PC-3 (cell line): Measurements from ENCODE around the gene B4GALT1. TPM values are rescaled to one million over a fixed set of nuclear protein-coding genes. Genes with fewer than 3 reads are reported as not detected.

ENCODE experiments used
- ATAC-seq: fragments of 200-7000 bp; cut with Tn5 transposase; 2 replicates; pipeline ENCODE4 v1.9.1; 2020; ENCODE audit warnings: mild to moderate bottlenecking, moderate library complexity
- BruUV-seq: library from RNA; stranded (reverse); fragments of 400-500 nt; replicated peaks from 2 replicates; lab custom pipeline; 2021; lab: Mats Ljungman, UMichigan
- CTCF ChIA-PET: fragments of 300-600 bp; sonication (Branson Sonifier 250); formaldehyde crosslinking; loops from one replicate; lab custom pipeline; 2022; ENCODE audit warnings: antibody characterized with exemption; lab: Charles Lee
- POLR2A ChIA-PET: fragments of 300-600 bp; sonication (Branson Sonifier 250); formaldehyde crosslinking; loops from one replicate; lab custom pipeline; 2022; ENCODE audit warnings: antibody characterized with exemption; ENCODE audit not compliant: unreplicated experiment; lab: Charles Lee
- DNase-seq: peaks from one replicate; pipeline ENCODE4 v3.0.0-alpha.2; 2015
- H2AFZ ChIP-seq: fragments of 300-600 bp; sonication (generic); 2 replicates; pipeline ENCODE4 v1.6.0; 2016; ENCODE audit warnings: antibody characterized with exemption, low read length
- H3F3A ChIP-seq: fragments of 300-600 bp; sonication (generic); one replicate; pipeline ENCODE4 v1.6.0; 2017; ENCODE audit warnings: antibody characterized with exemption, low read length, control low read depth, mild to moderate bottlenecking; ENCODE audit not compliant: unreplicated experiment
- H3K27ac ChIP-seq: fragments of 300-600 bp; sonication (generic); 2 replicates; pipeline ENCODE4 v1.5.1; 2016; ENCODE audit warnings: mild to moderate bottlenecking, low read length
- H3K27me3 ChIP-seq: fragments of 300-600 bp; sonication (generic); 2 replicates; pipeline ENCODE4 v1.6.1; 2016; ENCODE audit warnings: low read length, mixed read lengths
- H3K36me3 ChIP-seq: fragments of 300-600 bp; sonication (generic); 2 replicates; pipeline ENCODE4 v1.6.1; 2016; ENCODE audit warnings: low read depth, mixed run types, low read length, mixed read lengths
- H3K4me1 ChIP-seq: fragments of 300-600 bp; sonication (generic); 2 replicates; pipeline ENCODE4 v1.5.1; 2016; ENCODE audit warnings: low read length; ENCODE audit not compliant: insufficient read depth
- H3K4me2 ChIP-seq: fragments of 300-600 bp; sonication (generic); 2 replicates; pipeline ENCODE4 v1.6.0; 2016; ENCODE audit warnings: low read length
- H3K4me3 ChIP-seq: fragments of 300-600 bp; sonication (generic); 2 replicates; pipeline ENCODE4 v1.5.1; 2016; ENCODE audit warnings: mild to moderate bottlenecking, low read length, mixed read lengths
- H3K79me2 ChIP-seq: fragments of 300-600 bp; sonication (generic); 2 replicates; pipeline ENCODE4 v1.6.1; 2017; ENCODE audit warnings: low read length, mixed read lengths
- H3K9ac ChIP-seq: fragments of 300-600 bp; sonication (generic); 2 replicates; pipeline ENCODE4 v1.6.0; 2016; ENCODE audit warnings: mild to moderate bottlenecking, low read length
- H3K9me2 ChIP-seq: fragments of 300-600 bp; sonication (generic); replicated peaks from 2 replicates; pipeline ENCODE4 v1.6.1; 2016; ENCODE audit warnings: mixed run types, low read length, mixed read lengths
- H3K9me3 ChIP-seq: fragments of 300-600 bp; sonication (generic); 2 replicates; pipeline ENCODE4 v1.6.1; 2016; ENCODE audit warnings: low read length, mixed read lengths
- H4K20me1 ChIP-seq: fragments of 300-600 bp; sonication (generic); 2 replicates; pipeline ENCODE4 v1.6.1; 2016; ENCODE audit warnings: low read length, mixed read lengths
- EZH2 ChIP-seq: fragments of 300-600 bp; sonication (generic); IDR thresholded peaks from one replicate; pipeline ENCODE4 v1.6.1; 2017; ENCODE audit warnings: antibody characterized with exemption, mild to moderate bottlenecking, low read length; ENCODE audit not compliant: unreplicated experiment
- EZH2phosphoT487 ChIP-seq: fragments of 300-600 bp; sonication (generic); IDR thresholded peaks from 2 replicates; pipeline ENCODE4 v1.6.1; 2018; ENCODE audit warnings: mild to moderate bottlenecking, antibody characterized with exemption, low read length, borderline replicate concordance
- intact Hi-C: fragments of 100-400 bp; cut with micrococcal nuclease; formaldehyde crosslinking; loops from 2 replicates; pipeline ENCODE4 v1.9.0; 2023
- total RNA-seq: library from RNA; depleted of rRNA; stranded (reverse); fragments of >200 nt; gene quantifications from 2 replicates; pipeline ENCODE4 v1.2.3, GENCODE V29; 2014
- TF ChIP-seq, protein P1 (sequence below): fragments of 300-600 bp; sonication (generic); conservative IDR thresholded peaks from 2 replicates; pipeline ENCODE4 v1.5.1; 2017; ENCODE audit warnings: antibody characterized with exemption, low read depth, mild to moderate bottlenecking, low read length

Gene B4GALT1
- total RNA-seq, 1 experiment from 2014 or later = 14.8 TPM

DNA sequence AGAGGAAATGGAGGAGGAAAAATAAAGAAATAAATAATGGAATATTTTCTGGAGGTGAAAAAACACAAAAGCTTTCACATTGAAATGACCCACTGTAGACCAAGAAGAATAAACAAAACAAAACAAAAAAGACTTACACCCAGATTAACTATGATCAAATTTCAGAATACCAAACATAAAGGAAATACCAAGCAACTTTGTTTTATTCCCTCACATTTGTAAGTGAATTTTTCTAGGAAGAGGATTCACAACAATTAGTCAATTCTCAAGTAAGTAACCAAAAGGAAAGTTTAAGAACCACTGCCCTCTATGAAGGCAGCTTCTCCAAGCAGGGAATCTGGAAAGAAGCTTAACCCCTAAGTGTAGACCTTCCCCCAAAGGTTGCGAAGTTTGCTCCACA, 29.6 kb upstream of the B4GALT1 start:
- H3K4me2 ChIP-seq = no peak overlapping the region
- no peak overlapping the region for H2AFZ ChIP-seq
- no peak for ATAC-seq
- no peaks in the 10 kb centered on the region for H3K79me2 ChIP-seq
- intact Hi-C loops = no loop called here
- no peaks in the 10 kb centered on the region for H4K20me1 ChIP-seq
- H3F3A ChIP-seq = no peaks in the 10 kb centered on the region
- no peak overlapping the region for H3K27ac ChIP-seq
- H3K9ac ChIP-seq = no peak overlapping the region
- no peaks in the 10 kb centered on the region for H3K27me3 ChIP-seq
- H3K9me2 ChIP-seq = no peaks in the 10 kb centered on the region
- H3K36me3 ChIP-seq = no peaks in the 10 kb centered on the region
- TF ChIP-seq EZH2phosphoT487 (no peak), EZH2 (no peak)
- TF ChIP-seq, protein P1, sequence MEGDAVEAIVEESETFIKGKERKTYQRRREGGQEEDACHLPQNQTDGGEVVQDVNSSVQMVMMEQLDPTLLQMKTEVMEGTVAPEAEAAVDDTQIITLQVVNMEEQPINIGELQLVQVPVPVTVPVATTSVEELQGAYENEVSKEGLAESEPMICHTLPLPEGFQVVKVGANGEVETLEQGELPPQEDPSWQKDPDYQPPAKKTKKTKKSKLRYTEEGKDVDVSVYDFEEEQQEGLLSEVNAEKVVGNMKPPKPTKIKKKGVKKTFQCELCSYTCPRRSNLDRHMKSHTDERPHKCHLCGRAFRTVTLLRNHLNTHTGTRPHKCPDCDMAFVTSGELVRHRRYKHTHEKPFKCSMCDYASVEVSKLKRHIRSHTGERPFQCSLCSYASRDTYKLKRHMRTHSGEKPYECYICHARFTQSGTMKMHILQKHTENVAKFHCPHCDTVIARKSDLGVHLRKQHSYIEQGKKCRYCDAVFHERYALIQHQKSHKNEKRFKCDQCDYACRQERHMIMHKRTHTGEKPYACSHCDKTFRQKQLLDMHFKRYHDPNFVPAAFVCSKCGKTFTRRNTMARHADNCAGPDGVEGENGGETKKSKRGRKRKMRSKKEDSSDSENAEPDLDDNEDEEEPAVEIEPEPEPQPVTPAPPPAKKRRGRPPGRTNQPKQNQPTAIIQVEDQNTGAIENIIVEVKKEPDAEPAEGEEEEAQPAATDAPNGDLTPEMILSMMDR = no peak
- no TSS peak for BruUV-seq
- POLR2A ChIA-PET = no interaction called here
- H3K4me1 ChIP-seq = peaks cover 3% of the 10 kb centered on the region; the same call in 1 of the 2 replicates
- CTCF ChIA-PET = no interaction called here
- DNase-seq = no peak
- no peak overlapping the region for H3K4me3 ChIP-seq
- no peaks in the 10 kb centered on the region for H3K9me3 ChIP-seq

DNA sequence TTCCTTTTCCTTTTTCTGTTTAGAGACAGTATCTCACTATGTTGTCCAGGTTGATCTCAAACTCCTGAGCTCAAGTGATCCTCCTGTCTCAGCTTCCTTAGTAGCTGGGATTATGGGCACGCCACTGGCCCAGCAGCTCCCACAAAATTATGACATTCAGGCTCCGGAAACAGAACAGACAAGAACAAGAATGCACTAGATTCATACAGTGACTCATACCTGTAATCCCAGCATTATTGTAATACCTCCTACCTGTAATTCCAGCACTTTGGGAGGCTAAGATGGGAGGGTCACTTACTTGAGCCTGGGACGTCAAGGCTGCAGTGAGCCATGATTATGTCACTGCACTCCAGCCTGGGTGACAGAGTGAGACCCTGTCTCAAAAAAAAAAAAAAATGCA, 26.7 kb upstream of the B4GALT1 start:
- intact Hi-C loops = no loop called here
- no peaks in the 10 kb centered on the region for H3K9me2 ChIP-seq
- BruUV-seq = no TSS peak
- no peak overlapping the region for H2AFZ ChIP-seq
- no peak overlapping the region for H3K9ac ChIP-seq
- no peaks in the 10 kb centered on the region for H3K79me2 ChIP-seq
- no peak overlapping the region for H3K4me2 ChIP-seq
- no peaks in the 10 kb centered on the region for H3F3A ChIP-seq
- no peaks in the 10 kb centered on the region for H3K27me3 ChIP-seq
- TF ChIP-seq EZH2phosphoT487 (no peak), EZH2 (no peak)
- TF ChIP-seq, protein P1 = no peak
- H3K36me3 ChIP-seq = no peaks in the 10 kb centered on the region
- no peak overlapping the region for H3K27ac ChIP-seq
- no peaks in the 10 kb centered on the region for H4K20me1 ChIP-seq
- ChIA-PET POLR2A (no interaction called here), CTCF (no interaction called here)
- peaks cover 3% of the 10 kb centered on the region; the same call in 1 of the 2 replicates for H3K4me1 ChIP-seq
- peak; percentile 57 for DNase-seq
- H3K9me3 ChIP-seq = no peaks in the 10 kb centered on the region
- H3K4me3 ChIP-seq = no peak overlapping the region
- ATAC-seq = no peak; the same call in 1 of the 2 replicates

DNA sequence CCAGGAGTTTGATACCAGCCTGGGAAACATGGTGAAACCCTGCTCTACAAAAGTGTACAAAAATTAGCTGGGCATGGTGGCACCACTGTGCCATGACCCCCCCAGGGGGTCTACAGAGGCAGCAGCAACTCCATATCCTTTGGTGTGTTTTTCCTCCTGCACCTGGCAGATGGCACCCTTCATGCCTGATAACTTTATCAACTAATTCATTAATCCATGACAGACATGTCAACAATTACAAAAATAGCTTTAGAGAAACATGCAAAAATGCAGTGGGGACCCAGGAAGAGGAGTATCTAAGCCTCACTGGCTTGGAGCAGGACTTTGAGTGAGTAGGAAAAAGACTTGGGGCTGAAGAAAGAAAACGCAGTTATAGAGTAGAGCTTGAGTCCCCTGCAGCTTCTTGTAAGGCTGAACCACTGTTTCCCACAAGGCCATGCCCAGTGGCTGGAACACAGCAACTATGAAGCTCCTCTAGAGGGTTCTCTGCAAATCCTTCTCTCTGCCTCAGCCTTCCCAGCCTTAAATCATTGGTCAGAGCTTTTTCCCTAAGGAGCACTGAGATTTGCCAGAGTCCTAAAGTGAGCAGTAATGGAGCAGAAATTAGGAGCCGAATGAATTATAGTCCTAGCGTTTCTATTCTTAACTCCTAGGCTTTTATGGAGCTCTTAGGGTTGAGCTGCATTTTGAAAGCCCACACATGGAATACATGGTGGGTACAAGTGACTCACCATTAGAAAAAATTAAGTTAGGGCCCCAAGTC, 25.5 kb upstream of the B4GALT1 start:
- TF ChIP-seq EZH2phosphoT487 (no peak), EZH2 (no peak)
- TF ChIP-seq, protein P1 = no peak
- no peak overlapping the region for H2AFZ ChIP-seq

More for the DNA sequence above, 25.5 kb upstream of the B4GALT1 start:
- BruUV-seq = no TSS peak
- Histone ChIP-seq H3F3A (no peaks in the 10 kb centered on the region), H3K27me3 (no peaks in the 10 kb centered on the region), H3K9ac (no peak overlapping the region), H3K27ac (no peak overlapping the region), H3K4me1 (peaks cover 3% of the 10 kb centered on the region; the same call in 1 of the 2 replicates), H3K79me2 (no peaks in the 10 kb centered on the region), H3K9me3 (no peaks in the 10 kb centered on the region), H4K20me1 (no peaks in the 10 kb centered on the region), H3K36me3 (no peaks in the 10 kb centered on the region), H3K4me2 (no peak overlapping the region), H3K4me3 (no peak overlapping the region), H3K9me2 (no peaks in the 10 kb centered on the region)
- DNase-seq (no peak), ATAC-seq (no peak)
- intact Hi-C loops = no loop called here
- ChIA-PET CTCF (no interaction called here), POLR2A (no interaction called here)
